ENCODE measurements around the gene USP47.

USP47 gene

DNA sequence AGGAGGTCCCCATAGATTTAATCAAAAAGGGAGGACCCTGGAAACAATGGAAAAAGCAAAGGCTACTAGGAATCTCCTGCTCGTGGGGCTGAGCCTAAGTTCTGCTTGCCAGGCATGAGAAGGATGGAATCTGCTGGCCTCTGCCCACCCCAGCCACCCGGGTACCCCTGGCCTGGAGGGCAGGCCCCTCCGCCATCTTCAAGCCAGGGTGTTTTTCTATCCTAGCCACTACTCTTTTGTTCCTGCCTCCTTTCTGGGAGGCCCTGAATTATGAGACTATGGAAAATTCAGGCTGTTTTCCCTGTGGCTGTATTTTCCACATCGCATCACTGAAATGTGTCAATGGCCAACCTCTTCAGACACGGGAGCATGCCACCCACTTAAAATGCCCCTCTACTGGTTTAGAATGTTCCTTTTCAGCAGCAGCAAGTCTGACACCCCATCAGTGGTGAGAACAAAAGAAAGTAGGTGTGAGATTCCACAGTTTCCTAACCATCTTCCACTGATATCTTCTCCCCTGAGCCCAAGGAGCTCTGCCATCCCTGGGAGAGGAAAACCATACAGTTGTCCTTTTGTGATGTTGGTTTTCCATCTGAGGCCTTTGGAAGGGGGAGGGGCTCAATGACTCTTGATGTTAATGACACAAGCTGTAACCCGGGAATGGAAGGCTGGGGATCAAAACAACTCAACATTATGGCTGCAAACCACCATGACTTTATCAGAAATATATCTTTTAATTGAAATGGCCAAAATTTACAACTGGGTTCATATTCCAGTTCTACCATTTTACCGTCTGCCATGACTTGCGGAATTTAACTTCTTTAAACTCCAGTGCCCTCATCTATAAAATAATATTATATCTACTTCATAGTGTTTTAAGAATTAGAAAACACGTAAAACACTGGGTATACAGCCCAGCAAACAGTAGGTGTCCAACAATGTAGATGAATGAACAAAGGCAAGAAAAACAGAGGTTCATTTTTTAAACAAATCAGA lies 144.5 kb downstream of the USP47 start:
- in situ Hi-C loops (cut with MboI; ENCODE audit: low pct_unique_long_range_greater_than_20kb, low sequenced_read_pairs), result no loop called here
- DNase-seq, result no peak

GRCh38 chr11:11987503-11988022 lies 145.8 kb downstream of the USP47 start:
- in situ Hi-C loops (cut with MboI; ENCODE audit: low pct_unique_long_range_greater_than_20kb, low sequenced_read_pairs), result no loop called here
- no peak for DNase-seq

DNA sequence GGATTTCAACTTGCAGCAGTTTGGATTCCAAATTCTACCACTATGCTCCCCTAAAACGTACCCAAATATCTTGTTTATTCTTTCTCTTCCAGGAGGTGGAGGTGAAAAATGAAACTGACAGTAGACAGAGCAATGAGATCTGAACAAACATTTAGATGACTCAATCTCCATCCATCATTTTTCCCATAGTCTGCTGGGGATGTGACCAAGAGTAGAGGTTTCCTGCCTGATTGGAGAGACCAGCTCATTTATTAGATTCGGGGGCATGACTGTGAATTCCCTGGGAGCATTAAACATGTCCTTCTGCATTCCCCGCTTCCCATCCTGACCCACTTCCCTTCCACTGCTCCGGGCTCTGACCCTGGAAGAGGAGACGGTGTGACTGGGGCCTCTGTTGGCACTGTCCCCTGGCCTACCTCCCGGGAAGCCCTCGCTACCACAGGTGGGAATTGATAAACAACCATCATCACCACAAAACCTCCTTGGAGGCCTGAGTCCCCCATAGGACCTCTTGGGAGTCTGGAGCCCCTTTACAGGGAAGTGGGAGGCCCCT lies 146.4 kb downstream of the USP47 start:
- no peak for DNase-seq
- in situ Hi-C loops (cut with MboI; ENCODE audit: low pct_unique_long_range_greater_than_20kb, low sequenced_read_pairs), result no loop called here

- no peak for DNase-seq
- in situ Hi-C loops (cut with MboI; ENCODE audit: low pct_unique_long_range_greater_than_20kb, low sequenced_read_pairs), result no loop called here
Observed at GRCh38 chr11:11988681-11989261, 147.0 kb downstream of the USP47 start.

GRCh38 chr11:11989774-11990744 lies 148.3 kb downstream of the USP47 start:
- in situ Hi-C loops (cut with MboI; ENCODE audit: low pct_unique_long_range_greater_than_20kb, low sequenced_read_pairs), result no loop called here
- DNase-seq, result no peak

DNA sequence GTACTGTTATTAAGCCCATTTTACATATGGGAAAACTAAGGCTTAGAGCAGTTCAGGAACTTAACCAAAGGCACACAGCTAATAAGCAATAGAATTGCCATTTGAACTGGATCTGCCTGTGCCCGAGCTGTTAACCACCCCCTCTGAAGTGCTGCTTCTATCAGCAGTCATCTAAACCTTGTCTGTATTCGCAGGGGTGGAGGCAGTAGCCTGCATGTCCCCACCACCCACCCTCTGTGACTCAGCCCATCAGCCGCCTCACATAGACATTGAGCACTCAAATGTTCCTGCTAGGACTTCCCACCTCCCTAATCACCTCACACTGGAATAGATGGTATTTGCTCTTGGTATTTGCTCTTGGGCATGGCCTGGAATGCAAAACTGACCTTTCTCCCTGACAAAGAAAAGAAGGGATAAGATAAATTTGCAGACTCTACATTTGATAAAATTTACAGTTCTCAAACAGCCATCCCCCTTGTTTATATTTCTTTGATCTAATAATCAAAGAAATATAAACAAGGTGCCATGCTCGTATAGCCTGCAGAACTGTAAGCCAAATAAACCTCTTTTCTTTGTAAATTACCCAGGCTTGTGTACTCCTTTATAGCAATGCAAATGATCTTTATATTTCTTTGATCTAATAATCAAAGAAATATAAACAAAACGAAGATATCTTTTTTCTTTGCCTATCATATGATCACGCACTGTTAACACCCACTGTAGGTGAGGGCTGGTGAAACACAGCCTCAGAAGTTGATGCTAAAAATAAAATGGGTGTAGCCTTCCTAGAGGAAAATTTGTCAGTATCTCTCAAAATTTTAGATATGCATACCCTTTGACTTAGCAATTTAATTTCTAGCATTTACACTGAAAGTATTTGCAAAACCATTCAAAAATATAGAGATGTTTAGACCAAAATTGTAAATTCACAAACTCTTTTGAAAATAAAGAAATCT lies 150.8 kb downstream of the USP47 start:
- DNase-seq, result no peak
- in situ Hi-C loops (cut with MboI; ENCODE audit: low pct_unique_long_range_greater_than_20kb, low sequenced_read_pairs), result no loop called here

DNA sequence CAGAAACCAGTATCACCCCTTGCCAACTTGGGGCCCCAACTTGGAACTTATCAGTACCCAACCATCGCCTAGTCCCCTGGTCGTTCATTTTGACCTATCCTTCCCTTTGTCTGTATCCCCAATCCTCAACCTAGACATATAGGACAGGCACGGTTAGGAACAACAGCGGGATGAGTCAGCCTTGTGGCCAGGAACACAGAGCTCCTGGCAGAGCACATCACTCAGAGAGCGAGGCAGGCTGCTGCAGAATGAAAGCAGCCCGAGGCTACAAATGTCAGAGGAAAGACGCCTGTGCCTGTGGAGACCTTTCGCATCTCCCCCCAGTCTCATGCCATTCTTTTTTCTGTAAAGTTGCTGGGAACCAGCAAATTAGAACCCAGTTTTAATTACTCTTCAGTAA lies 152.1 kb downstream of the USP47 start:
- in situ Hi-C loops (cut with MboI; ENCODE audit: low pct_unique_long_range_greater_than_20kb, low sequenced_read_pairs), result no loop called here
- no peak for DNase-seq

- no peak for DNase-seq
- in situ Hi-C loops (cut with MboI; ENCODE audit: low pct_unique_long_range_greater_than_20kb, low sequenced_read_pairs), result no loop called here
Observed at GRCh38 chr11:11995601-11996000, 153.8 kb downstream of the USP47 start.

DNA sequence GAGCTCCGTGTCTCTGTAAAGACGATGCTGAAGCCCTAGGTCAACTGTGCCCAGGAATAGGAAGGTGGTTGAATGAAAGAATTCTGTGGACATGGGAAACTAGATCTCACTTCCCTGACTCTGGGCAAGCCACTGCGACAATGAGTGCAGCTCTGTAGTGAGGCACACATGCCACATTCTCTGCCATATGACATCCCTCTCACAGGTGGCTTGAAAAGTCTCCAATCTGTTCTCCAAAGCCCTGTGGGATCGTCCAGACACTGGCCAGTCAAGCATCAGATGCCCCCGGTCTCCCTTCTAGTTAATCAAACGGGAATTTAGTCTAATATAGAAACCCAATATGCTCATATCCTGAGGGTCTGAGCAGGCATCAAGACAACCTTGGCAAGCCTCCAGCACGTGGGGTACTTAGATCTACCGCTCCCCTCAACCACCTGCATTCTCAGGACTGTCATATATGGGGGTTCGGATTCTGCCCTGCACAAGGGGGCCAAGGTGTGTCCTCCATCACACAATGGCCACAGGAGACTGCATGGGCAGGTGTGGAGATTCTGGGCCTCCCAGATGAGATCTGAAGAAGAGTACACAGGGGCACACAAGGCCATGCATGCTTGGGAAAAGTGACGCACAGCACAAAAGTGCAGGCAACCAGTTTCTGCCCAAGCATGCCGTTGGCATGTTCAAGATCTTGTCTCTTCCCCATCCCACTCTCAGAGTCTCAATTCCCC lies 154.7 kb downstream of the USP47 start:
- DNase-seq, result no peak
- in situ Hi-C loops (cut with MboI; ENCODE audit: low pct_unique_long_range_greater_than_20kb, low sequenced_read_pairs), result no loop called here

- DNase-seq, result no peak
- in situ Hi-C loops (cut with MboI; ENCODE audit: low pct_unique_long_range_greater_than_20kb, low sequenced_read_pairs), result no loop called here
Observed at GRCh38 chr11:11997049-11997322, 155.2 kb downstream of the USP47 start.

DNA sequence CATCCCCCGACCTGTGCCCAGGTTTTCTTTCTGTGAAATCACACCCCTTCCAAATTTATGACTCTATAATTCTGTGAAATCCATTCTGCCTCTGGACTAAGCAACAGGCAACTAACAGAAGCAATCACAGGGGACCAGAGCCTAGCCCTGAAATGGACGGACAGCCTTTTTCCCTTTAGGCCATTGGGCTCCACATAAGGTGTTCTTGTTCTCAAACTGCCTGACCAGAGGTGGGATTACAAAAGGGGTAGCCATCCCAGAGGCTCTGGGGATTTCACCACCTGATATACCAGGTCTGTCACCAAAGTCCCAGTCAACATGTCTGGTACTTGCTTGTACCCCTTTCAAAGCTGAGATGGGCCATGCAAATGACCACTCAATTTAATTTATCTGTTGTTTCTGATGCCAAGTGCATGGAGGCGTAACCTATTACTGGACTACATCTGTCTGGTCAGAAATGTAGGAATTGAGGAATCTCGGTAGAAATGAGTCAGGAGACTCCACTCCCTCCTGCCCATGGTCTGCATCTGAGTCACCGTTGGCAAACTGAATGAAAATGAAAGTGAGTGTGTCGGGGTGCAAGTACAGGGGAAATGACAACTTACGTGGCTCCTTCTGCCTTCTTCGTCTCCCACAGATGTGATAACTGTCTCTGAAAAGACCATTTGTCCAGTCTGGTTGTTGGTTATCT lies 156.5 kb downstream of the USP47 start:
- in situ Hi-C loops (cut with MboI; ENCODE audit: low pct_unique_long_range_greater_than_20kb, low sequenced_read_pairs), result no loop called here
- DNase-seq, result no peak

- in situ Hi-C loops (cut with MboI; ENCODE audit: low pct_unique_long_range_greater_than_20kb, low sequenced_read_pairs), result no loop called here
- no peak for DNase-seq
Observed at GRCh38 chr11:12001186-12001585, 159.4 kb downstream of the USP47 start.

DNA sequence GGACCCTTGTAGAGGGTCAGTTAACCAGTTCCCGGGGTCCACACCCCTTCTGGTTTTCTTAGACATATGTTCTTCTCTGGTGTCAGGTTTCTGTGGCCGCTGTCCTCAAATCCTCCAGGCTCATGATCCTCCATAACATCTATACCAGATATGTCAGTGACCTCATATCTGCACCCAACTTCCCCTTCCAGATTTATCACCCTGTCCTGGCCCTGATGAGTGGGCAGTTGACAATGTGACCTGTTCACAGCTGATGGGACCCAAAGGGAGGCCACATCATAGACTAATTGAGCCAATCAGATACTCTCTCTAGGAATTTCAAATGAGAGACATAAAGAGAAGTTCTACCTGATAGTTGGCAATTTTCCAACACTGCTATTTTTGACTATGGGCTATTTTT lies 161.6 kb downstream of the USP47 start:
- in situ Hi-C loops (cut with MboI; ENCODE audit: low pct_unique_long_range_greater_than_20kb, low sequenced_read_pairs), result no loop called here
- DNase-seq, result no peak

DNA sequence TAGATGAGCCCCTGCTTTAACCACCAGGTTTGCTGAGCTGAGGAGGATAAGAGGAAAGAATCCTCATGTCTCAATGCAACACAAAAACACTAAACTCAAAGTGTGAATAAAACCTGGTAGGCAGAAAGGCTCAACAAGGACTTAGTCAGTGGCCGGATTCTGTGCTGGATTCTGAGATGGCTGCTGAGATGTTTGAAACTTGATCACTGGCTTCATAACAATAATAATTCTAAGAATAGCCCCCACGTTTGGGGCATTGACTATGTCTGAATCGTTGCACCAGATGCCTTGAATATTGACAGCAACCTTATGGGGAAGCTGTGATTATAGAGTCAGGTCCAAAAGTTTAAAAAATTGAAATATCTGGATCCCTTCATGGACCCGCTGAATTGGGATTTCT lies 162.0 kb downstream of the USP47 start:
- in situ Hi-C loops (cut with MboI; ENCODE audit: low pct_unique_long_range_greater_than_20kb, low sequenced_read_pairs), result no loop called here
- DNase-seq, result no peak

DNA sequence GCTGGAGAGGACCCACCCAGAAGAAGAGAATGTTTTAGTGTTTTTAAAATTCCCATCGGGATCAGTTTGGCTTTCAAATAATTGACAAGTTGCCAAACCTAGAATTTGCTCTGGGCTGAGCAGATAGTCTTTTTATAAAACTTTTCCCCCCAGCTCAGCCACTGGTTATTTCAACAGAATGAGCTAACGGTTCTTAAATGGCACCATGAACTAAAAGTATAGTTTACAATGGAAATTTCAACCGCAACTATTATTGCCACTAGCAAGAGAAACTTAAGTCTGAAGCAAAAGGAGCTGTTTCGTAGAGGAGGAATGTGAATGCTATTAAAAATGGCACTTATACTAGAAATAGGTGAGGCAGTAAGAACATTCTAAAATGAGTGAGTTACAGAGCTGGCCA lies 163.3 kb downstream of the USP47 start:
- DNase-seq, result no peak
- in situ Hi-C loops (cut with MboI; ENCODE audit: low pct_unique_long_range_greater_than_20kb, low sequenced_read_pairs), result no loop called here

GRCh38 chr11:12005476-12005875 lies 163.7 kb downstream of the USP47 start:
- DNase-seq, result no peak
- in situ Hi-C loops (cut with MboI; ENCODE audit: low pct_unique_long_range_greater_than_20kb, low sequenced_read_pairs), result no loop called here

DNA sequence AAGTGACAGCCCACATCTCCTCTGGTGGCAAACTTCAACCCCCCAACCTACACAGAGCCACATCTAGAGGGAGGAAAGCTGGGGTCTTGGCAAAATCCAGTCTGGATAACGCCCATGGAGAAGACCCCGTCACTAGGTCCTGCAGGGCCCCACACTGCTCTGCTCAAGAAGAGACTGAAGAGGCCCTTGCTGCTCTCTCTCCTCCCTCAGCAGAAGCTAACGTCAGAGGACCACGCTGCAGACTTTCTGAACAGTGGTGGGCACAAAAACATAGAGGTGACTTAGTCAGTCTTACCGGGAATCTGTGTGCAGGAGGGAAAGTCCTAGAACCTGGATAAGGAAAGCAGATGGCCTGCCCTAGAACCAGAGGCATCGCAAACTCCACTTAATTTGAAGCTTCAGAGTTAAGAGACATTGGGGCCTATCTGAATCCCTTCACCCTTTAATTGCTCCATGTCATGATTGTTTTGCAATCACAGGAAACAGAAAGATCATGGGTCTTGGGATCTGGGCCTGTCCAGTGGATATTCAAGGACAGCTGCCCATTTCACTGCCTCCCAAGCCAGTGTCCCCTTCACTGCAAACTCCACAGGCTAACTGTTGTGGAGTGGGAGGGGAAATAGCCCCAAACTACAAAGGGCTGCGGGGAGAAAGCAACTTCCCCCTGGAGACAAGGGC lies 164.9 kb downstream of the USP47 start:
- in situ Hi-C loops (cut with MboI; ENCODE audit: low pct_unique_long_range_greater_than_20kb, low sequenced_read_pairs), result no loop called here
- no peak for DNase-seq

All from KBM-7 (cell line).